A204.1 (cell line): ENCODE measurements around the gene UBE2I.
"Not testable (repeated sequence)": the region's sequence is repeated elsewhere in the genome, so short reads cannot be mapped to it uniquely, and the experiment has no call there.

ENCODE experiments used
- FAIRE-seq: peaks from 2 replicates; lab custom pipeline; 2012; peaks lifted over from hg19 to GRCh38; lab: Jason Lieb, UNC

The UBE2I gene

GRCh38 chr16:1308977-1309885, at the start of gene UBE2I:
Gene UBE2I, plus strand, starts transcription at chr16:1309636. Its CDS starts 4,395 bp downstream, at chr16:1314031.
- peak; percentile 82 for FAIRE-seq

DNA sequence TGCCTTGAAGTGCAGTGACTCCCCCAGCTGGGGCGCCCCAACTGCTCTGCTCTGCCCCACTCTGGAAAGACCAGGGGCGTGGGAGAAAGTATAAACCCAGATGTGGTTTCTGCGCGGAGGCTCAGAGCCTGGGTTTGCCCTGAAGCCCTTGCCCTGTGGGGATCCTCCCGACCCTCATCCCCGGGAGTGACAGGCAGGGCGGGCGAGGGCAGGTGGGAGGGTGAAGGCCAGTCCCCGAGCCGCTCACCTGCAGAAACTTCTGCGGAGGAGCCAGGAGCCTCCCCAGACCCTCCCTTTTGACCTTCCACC, 49.7 kb upstream of the UBE2I start:
- FAIRE-seq, result no peak

DNA sequence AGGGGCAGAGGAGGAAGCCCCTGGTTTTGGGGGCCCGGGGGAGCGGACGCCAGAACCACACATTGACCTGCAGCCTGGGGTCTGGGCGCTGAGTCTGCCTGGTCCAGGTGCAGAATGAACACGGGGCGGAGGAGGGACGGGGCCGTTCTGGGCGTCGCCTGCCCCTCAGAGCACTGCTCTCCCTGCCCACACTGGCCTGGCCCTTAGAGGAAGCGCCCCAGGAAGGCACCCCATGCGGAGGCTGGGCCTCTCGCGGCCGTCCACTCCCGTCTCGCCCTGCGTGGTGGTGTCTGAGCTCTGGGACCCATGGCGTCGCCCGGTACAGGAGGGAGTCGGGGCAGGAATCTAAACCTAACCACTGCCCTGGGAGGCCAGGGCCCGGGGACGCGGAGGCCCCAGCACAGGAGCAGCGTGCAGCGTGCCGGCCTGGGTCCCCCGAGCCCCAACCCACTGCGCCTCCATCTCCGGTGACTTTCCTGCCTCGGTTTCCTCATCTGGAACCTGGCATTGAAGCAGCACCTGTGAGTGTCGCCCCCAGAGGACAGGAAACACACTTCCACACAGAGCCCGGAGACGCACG, 49.2 kb upstream of the UBE2I start:
- FAIRE-seq, result no peak

DNA sequence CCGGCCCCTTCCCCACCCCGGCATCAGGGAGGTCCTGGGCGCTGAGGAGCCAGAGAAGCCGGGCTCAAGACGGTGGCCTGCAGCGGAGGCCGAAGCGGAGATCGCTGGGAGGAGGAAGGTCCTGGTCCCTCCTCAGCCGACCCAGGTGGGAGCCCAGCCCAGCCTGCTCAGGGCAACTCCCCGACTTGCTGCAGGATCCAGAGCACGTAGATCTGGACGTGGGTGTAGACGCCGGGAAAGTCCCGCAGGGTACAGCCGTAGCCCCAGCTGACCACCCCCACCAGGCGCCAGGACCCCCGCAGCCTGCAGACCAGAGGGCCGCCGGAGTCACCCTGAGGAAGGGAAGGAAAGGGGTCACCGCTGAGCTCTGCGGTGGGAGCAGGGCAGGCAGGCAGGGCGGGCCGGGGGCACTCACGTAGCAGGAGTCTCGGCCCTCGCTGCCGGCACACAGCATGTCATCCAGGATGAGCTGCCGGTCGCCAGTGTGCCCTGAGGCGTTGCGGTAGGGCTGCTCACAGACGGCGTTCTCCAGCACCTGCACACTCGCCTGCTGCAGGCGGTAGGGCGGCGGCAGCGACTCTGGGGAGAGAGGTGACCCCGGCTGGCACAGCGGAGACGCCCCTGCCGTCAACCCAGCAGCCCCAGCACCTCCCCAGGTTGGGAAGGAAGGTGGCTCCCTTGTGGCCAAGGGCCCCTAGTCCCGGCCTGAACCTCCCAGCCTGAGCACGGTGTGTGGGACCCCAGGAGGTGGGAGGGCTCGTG, 48.1 kb upstream of the UBE2I start:
- FAIRE-seq, result no peak

DNA sequence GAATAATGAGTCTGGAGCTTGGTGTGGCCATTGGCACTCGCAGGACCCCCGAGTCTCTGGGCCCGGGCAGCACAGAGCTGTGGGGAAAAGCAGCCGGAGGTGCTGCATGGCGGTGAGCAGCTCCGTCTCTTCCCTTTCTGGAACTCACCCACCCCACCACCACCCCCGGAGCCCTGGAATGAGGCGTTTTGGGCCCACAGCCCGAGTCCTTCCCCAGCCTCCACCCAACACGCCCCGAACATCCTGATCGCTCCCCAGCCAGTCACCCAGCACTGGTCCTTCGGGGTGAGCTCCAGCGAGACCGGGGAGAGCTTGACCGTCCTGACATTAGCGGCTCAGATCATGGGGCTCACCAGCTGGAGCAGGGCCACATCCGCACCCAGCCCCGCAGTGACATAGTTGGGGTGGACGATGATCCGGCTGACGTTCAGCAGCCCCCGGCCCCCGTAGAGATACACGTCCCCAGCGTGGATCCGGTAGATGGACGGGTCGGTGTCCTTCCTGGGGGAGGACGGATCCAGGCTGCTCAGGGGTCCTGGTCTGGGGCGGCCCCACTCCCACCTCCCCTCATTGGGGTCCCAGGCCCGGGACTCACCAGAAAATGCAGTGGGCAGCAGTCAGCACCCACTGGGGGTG, 47.1 kb upstream of the UBE2I start:
- no peak for FAIRE-seq

DNA sequence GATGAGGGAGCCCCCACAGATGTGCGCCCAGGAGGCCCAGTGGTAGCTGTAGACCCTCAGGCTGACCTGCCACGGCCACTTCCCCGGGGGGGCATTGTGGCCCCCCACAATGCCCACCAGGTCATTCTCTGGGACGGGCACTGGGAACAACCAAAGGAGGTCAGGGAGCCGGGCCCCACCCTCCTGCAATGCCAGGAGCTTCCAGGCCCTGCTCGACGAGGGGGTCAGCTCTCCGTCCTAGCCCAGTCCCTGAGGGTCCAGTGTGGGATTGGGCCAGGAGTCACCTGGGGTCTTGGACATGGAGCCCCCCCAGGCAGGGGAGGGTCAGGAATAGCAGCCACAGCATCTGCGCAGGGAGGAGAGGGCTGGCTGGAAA, 46.6 kb upstream of the UBE2I start:
- FAIRE-seq, result no peak

DNA sequence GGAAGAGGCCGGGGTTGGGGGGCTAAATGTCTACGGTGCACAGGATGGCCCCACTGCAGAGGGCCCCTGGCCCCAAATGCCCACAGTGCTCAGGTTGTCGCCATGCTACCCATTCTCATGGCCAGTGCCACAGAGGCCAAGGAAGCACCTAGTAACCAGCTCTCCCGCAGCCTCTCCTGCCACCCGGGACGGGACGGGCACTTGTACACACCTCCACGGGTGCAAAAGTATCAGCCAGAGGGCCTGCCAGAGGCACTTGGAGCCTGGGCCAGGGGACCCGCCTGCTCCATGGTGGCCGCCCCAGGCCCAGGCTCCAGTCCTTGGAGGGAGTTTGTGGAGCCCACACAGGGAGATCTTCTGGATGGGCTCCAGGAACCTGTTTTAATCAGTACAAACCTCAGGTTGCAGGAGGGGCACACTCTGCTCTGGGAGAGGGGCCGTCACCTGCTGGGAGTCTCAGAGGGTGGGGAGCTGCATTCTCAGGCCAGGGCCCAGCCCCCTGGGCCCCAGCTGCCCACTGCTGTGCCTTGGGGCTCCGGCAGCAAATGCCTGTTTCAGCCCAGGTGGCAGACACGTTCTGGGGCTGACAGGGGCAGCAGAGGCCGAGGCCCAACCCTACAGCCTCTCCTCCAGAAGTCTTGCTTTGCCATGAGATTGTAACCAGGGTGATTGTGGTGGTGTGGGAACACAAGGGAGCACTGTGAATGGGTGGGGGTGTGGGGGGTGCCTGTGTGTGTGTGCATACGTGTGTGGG, 45.7 kb upstream of the UBE2I start:
- FAIRE-seq, result no peak

GRCh38 chr16:1264345-1265089, 44.9 kb upstream of the UBE2I start:
- no peak for FAIRE-seq

DNA sequence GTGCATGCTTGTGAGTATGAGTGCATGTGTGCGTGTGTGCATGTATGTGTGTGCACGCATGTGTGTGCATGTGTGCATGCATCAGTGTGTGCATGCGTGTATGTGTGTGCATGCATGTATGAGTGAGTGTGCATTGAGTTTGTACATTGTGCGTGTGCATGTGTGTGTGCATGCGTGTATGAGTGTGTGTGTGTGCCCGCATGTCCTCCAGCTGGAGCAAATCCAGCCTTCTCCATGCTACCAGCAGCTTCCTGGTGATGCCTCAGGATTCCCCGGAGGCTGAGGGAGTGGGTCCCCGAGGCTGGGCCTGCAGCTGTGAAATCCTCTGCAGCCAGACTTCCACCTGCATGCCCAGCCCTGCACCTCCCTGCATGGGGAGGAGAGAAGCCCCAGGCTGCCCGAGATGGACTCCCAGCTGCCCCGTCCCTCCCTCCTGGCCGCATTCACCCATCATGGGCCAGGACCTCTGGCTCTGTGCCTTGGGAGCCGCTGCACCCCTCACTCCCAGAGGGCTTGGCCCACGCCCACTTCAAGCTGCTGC, 44.3 kb upstream of the UBE2I start:
- FAIRE-seq, result no peak

DNA sequence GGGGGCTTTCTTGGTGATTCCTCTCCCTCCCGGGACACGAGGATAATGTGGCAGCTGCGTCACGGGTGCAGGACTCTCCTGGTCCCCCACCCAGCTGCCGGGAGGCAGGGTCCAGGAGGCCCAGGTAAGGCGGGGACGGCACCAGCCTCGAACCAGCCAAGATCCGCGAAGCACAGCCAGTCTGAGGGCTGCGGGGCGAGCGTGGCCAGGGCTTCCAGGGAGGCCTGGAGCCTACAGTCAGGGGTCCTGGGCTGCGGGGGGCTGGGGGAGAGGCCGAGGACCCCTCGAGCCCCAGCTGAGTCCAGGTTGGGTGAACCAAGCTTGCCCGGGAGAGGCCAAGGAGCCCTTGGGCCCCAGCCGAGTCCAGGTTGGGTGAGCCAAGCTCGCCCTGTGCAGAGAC, 43.6 kb upstream of the UBE2I start:
- FAIRE-seq, result no peak

DNA sequence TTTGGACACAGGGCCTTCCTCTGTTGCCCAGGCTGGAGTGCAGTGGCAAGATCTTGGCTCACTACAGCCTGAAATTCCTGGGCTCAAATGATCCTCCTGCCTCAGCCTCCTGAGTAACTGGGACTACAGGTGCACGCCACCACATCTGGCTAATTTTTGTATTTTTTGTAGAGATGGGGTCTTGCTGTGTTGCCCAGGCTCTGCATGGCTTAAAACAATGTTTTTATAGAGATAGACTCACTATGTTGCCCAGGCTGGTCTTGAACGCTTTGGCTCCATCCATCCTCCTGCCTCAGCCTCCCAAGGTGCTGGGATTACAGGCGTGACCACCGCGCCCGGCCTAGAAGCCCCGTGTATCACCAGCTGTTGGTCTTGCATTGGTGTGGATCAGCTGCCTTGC, 40.0 kb upstream of the UBE2I start:
- not testable (repeated sequence) for FAIRE-seq

- no peak for FAIRE-seq
Observed at GRCh38 chr16:1271380-1271723, 38.1 kb upstream of the UBE2I start.

- not testable (repeated sequence) for FAIRE-seq
Observed at GRCh38 chr16:1271724-1272413, 37.6 kb upstream of the UBE2I start.

- FAIRE-seq, result no peak
Observed at GRCh38 chr16:1272453-1273198, 36.8 kb upstream of the UBE2I start.

DNA sequence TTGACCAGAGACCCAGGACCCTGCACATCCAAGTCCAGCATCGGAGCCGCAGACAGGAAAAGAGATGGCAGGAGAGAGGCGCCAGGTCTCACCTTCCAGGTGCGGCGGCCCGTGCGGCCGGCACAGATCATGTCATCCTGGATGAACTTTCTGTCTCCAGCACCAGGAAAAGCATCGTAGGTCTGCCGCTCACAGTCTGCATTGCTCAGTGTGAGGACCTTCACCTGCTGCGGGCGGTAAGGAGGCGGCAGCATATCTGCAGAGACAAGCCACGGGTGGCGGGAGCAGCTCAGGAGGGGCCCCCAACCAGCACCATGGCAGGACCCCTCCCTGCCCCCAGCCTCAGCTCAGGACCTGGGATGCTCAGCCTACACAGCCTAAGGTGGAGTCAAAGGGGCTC, 35.6 kb upstream of the UBE2I start:
- no peak for FAIRE-seq

DNA sequence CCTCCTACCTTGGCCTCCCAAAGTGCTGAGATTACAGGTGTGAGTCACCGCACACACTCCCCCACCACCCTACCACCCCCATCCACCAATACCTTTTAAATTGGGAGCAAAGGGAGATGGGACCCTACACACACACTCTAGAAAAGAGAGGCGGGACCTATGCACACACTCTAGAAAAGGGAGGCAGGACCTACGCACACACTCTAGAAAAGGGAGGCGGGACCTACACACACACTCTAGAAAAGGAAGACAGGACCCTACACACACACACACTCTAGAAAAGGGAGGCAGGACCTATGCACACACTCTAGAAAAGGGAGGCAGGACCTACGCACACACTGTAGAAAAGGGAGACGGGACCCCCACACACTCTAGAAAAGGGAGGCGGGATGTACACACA, 34.7 kb upstream of the UBE2I start:
- FAIRE-seq, result no peak

GRCh38 chr16:1275791-1276579, 33.5 kb upstream of the UBE2I start:
- FAIRE-seq, result no peak

DNA sequence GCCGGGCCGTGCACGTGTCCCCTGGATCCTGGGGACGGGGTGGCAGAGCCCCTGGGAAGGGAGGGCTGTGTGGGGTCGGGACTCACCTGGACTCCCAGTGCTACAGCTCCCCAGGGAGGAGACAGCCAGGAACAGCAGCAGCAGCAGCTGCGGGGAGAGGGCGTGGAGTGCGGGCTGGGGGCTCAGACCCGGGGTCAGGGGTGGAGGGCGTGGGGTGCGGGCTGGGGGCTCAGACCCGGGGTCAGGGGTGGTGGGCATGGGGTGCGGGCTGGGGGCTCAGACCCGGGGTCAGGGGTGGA, 32.9 kb upstream of the UBE2I start:
- FAIRE-seq, result no peak

- FAIRE-seq, result no peak
Observed at GRCh38 chr16:1277151-1277598, 32.3 kb upstream of the UBE2I start.
